22Rv1 (cell line): Measurements from ENCODE around the gene TPK1.

Source experiments
- H3K27ac ChIP-seq: fragments of 450-650 bp; 2 replicates; pipeline ENCODE4 v1.5.1; 2017
- ZFX ChIP-seq: fragments of 450-650 bp; IDR thresholded peaks from 2 replicates; pipeline ENCODE4 v1.6.1; 2017; ENCODE audit warnings: antibody characterized with exemption, borderline replicate concordance
- TF ChIP-seq, protein P1 (sequence below): fragments of 450-650 bp; IDR thresholded peaks from 2 replicates; pipeline ENCODE4 v1.5.1; 2017; ENCODE audit warnings: mild to moderate bottlenecking

TPK1 gene

DNA sequence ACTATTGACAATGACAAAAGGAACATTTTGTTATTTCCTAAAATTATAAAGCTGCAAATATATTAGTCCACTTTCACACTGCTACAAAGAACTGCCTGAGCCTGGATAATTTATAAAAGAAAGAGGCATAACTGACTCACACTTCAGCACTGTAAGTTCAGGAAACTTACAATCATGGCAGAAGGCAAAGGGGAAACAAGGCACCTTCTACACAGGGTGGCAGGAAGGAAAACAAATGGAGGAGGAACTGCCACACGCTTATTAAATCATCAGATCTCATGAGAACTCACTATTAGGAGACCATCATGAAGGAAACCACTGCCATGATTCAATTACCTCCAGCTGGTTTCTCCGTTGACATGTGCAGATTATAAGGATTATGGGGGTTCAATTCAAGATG lies 203.1 kb downstream of the TPK1 start:
- peak overlapping the region; percentile 17; the same call in 1 of the 2 replicates for H3K27ac ChIP-seq
- TF ChIP-seq, protein P1, sequence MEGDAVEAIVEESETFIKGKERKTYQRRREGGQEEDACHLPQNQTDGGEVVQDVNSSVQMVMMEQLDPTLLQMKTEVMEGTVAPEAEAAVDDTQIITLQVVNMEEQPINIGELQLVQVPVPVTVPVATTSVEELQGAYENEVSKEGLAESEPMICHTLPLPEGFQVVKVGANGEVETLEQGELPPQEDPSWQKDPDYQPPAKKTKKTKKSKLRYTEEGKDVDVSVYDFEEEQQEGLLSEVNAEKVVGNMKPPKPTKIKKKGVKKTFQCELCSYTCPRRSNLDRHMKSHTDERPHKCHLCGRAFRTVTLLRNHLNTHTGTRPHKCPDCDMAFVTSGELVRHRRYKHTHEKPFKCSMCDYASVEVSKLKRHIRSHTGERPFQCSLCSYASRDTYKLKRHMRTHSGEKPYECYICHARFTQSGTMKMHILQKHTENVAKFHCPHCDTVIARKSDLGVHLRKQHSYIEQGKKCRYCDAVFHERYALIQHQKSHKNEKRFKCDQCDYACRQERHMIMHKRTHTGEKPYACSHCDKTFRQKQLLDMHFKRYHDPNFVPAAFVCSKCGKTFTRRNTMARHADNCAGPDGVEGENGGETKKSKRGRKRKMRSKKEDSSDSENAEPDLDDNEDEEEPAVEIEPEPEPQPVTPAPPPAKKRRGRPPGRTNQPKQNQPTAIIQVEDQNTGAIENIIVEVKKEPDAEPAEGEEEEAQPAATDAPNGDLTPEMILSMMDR: no peak
- TF ChIP-seq ZFX: no peak

- H3K27ac ChIP-seq: no peak overlapping the region
- TF ChIP-seq, protein P1: no peak
- no peak for TF ChIP-seq ZFX
Measured at GRCh38 chr7:144629598-144629997, 206.3 kb downstream of the TPK1 start.

- no peak for TF ChIP-seq ZFX
- TF ChIP-seq, protein P1: no peak
- no peak overlapping the region for H3K27ac ChIP-seq
Measured at GRCh38 chr7:144629011-144629410, 206.8 kb downstream of the TPK1 start.

DNA sequence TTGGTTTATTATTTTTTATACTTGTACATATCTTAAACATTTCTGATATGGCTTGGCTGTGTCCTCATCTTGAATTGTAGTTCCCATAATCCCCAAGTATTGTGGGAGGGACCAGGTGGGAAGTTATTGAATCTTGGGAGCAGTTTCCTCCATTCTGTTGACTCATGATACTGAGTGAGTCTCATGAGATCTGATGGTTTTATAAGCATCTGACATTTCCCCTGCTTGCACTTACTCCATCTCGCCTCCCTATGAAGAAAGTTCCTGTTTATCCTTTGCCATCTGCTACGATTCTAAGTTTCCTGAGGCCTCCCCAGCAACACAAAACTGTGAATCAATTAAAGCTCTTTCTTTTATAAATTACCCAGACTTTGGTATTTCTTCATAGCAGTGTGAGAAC lies 207.7 kb downstream of the TPK1 start:
- TF ChIP-seq, protein P1: no peak
- TF ChIP-seq ZFX: no peak
- no peak overlapping the region for H3K27ac ChIP-seq

GRCh38 chr7:144622745-144623144 lies 213.1 kb downstream of the TPK1 start:
- H3K27ac ChIP-seq: no peak overlapping the region
- TF ChIP-seq, protein P1: no peak
- no peak for TF ChIP-seq ZFX

DNA sequence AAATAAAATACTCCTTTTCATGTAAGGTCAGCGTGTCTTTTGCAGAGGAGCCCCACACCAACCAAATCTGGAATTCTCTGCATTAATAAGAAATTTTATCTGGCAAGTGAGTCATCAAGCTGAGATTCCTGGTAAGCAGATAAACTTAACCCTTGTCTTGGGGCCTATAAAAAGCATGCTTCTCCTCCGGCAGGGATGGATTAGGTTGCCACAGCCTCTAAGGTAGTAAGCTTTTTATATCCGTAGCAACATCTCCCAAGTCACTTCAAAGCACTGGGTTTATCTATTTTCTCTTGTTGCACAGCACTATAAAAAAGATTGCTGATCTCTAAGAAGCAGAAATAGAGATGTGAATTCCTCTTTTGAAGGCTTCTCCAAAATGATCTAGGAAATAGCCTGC lies 229.6 kb downstream of the TPK1 start:
- H3K27ac ChIP-seq: no peak overlapping the region
- no peak for TF ChIP-seq ZFX
- TF ChIP-seq, protein P1: no peak

DNA sequence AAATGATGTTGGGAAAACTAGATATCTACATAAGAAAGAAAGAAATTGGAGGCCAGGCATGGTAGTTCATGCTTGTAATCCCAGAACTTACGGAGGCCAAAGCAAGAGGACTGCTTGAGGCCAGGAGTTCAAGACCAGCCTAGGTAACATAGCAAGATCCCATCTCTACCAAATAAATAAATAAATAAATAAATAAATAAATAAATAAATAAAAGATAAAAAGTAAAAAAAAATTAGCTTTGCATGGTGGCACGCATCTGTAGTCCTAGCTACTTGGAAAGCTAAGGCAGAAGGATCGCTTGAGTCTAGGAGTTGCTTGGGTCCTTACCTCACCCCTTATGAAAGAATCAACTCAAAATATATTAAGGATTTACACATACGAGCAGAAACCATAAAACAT lies 238.9 kb downstream of the TPK1 start:
- H3K27ac ChIP-seq: no peak overlapping the region
- TF ChIP-seq ZFX: no peak
- TF ChIP-seq, protein P1: no peak
